IPS DF 6.9 (cell line): Measurements from ENCODE around the gene CREBL2.
"Not testable (repeated sequence)": the region's sequence is repeated elsewhere in the genome, so short reads cannot be mapped to it uniquely, and the experiment has no call there.

Experiments
- DNase-seq: peaks from one replicate; pipeline ENCODE4 v3.0.0-alpha.2; 2013; ENCODE audit warnings: low read depth, low spot score
- H3K27ac ChIP-seq: one replicate; pipeline ENCODE4 v1.5.1; 2013; ENCODE audit warnings: low read length, control low read depth
- H3K27me3 ChIP-seq: 2 replicates; pipeline ENCODE4 v1.6.1; 2013; ENCODE audit warnings: mild to moderate bottlenecking, low read length; ENCODE audit not compliant: control insufficient read depth, insufficient read depth
- H3K36me3 ChIP-seq: 2 replicates; pipeline ENCODE4 v1.6.1; 2013; ENCODE audit warnings: low read length; ENCODE audit not compliant: control insufficient read depth, insufficient read depth
- H3K4me1 ChIP-seq: 2 replicates; pipeline ENCODE4 v1.6.1; 2013; ENCODE audit warnings: low read length; ENCODE audit not compliant: control insufficient read depth, insufficient read depth
- H3K4me3 ChIP-seq: 2 replicates; pipeline ENCODE4 v1.5.1; 2013; ENCODE audit warnings: mild to moderate bottlenecking, low read length
- H3K9me3 ChIP-seq: 2 replicates; pipeline ENCODE4 v1.6.1; 2013; ENCODE audit warnings: low read length, inconsistent platforms; ENCODE audit not compliant: control insufficient read depth, insufficient read depth
- WGBS: extraction: QIAGEN DNeasy Blood & Tissue Kit; methylation state at CpG from one replicate; pipeline ENCODE4 v1.1.7; 2013; ENCODE audit warnings: mixed read lengths, missing lambda C conversion rate; ENCODE audit not compliant: insufficient read length, insufficient coverage; 5-methylcytosine and 5-hydroxymethylcytosine counted together

The CREBL2 gene

DNA sequence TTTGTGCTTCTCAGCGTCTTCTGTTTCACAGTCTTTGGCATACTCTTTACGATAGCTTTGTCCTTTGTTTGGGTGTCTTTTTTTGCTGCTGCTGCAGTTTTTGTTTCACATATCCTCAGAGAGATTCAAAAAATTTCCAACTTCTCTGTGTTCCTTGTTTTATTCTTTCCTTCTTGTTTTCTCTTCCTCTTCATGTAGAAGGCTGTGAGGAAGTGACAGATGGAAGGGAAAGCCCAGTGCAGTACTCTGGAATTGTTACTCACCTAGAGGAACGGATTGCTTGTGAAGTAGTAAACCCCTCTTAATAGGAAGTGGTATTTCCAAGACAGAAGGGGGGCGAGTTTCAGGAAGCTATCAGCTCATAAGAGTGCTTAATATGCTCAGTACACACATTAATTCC is 1.7 kb downstream of the CREBL2 start:
- no peaks in the 10 kb centered on the region for H3K36me3 ChIP-seq
- H3K9me3 ChIP-seq, result no peaks in the 10 kb centered on the region
- H3K27ac ChIP-seq, result no peak overlapping the region
- no peaks in the 10 kb centered on the region for H3K4me1 ChIP-seq
- H3K4me3 ChIP-seq, result no peak overlapping the region
- WGBS, result no CpG with 5 or more reads among the region's 4 CpGs
- no peaks in the 10 kb centered on the region for H3K27me3 ChIP-seq
- DNase-seq, result no peak

DNA sequence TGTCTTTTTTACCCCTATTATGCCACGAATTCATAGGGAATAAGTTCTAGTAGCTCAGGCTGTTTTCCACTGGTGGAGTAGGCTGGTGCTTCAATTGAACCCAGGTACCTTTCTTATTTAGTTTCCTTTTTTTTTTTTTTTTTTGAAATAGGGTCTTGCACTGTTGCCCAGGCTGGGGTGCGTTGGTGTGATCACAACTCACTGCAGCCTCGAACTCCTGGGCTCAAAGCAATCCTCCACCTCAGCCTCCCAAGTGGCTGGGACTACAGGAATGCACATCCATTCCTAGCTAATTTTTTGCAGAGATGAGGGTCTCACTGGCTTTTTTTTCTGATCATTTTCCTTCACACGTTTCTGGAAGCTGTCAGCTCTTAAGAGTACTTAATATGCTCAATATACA is 2.7 kb downstream of the CREBL2 start:
- Histone ChIP-seq H3K27me3 (no peaks in the 10 kb centered on the region), H3K27ac (no peak overlapping the region), H3K36me3 (no peaks in the 10 kb centered on the region), H3K4me1 (no peaks in the 10 kb centered on the region), H3K9me3 (no peaks in the 10 kb centered on the region), H3K4me3 (no peak overlapping the region)
- no peak for DNase-seq
- WGBS, result no CpG with 5 or more reads among the region's 4 CpGs

DNA sequence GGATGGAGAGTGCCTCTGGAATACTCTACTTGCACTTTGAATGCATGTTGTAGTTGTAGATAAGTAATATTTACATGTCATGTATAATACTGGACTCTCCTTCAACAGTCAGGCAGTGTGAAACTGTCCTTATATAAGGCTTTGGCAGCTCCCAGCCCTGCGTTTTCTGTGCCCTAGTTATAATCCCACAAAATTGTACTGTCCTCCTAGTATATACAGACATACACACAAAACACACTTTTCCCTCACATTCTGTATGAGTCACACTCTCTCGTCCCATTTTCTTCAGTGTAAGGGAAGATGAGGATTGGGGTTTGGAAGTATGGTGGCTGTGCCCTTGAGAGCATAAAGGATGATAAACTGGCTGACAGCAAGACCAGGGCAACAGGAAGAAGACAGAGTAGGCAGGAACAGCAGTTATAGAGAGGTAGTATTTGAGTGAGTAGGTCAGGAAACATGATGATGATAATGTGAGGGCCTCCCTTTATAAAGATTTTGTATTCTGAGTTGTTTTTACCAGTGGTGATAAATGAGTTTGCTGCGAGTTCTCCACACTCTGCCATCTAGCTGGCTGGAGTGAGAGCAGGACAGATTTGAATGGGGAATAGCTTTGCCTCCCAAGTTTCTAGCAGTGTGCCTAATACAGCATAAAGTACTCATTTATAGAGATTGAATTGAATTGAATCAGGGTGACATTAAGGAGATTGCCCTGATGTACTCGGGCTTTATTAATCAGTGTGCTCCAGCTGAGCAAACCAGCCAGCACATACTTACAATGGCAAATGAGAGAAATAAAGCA is 5.0 kb downstream of the CREBL2 start:
- Histone ChIP-seq H3K27me3 (no peaks in the 10 kb centered on the region), H3K4me1 (no peaks in the 10 kb centered on the region), H3K36me3 (no peaks in the 10 kb centered on the region), H3K9me3 (no peaks in the 10 kb centered on the region), H3K4me3 (no peak overlapping the region), H3K27ac (no peak overlapping the region)
- DNase-seq, result no peak
- WGBS, result no CpG with 5 or more reads among the region's 4 CpGs

GRCh38 chr12:12618064-12618463 is 6.4 kb downstream of the CREBL2 start:
- DNase-seq, H3K27me3 ChIP-seq, H3K4me3 ChIP-seq, H3K36me3 ChIP-seq, H3K4me1 ChIP-seq, H3K9me3 ChIP-seq, H3K27ac ChIP-seq: not testable (repeated sequence)
- no CpG with 5 or more reads among the region's 23 CpGs for WGBS

DNA sequence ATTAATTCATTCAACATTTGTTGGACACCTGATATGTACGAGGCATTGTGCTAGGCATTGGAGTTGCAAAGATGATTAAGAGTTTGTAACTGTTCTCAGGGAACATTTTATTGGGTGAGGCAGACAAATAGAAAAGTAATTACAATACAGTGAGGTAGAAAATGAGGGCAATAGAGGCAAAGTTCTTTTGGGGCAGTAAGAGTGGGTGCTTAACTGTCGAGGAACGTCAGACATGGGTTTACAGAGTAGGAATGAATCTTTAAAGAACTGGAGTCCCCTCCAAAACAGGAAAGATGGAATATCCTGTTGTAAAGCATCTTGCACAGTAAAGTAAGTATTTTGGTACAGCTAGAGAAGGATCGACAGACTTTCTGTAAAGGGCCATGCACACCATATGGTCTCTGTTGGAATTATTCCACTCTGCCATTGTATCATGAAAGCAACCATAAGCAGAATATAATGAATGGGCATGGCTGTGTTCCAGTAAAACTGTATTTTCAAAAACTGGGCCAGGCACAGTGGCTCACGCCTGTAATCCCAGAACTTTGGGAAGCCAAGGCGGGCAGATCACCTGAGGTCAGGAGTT is 9.1 kb downstream of the CREBL2 start:
- H3K4me3 ChIP-seq, result no peak overlapping the region
- H3K27ac ChIP-seq, result no peak overlapping the region
- no peaks in the 10 kb centered on the region for H3K27me3 ChIP-seq
- WGBS, result no CpG with 5 or more reads among the region's 6 CpGs
- no peaks in the 10 kb centered on the region for H3K9me3 ChIP-seq
- peaks cover 3% of the 10 kb centered on the region; the same call in 1 of the 2 replicates for H3K4me1 ChIP-seq
- H3K36me3 ChIP-seq, result no peaks in the 10 kb centered on the region
- no peak for DNase-seq

- no CpG with 5 or more reads among the region's 3 CpGs for WGBS
- DNase-seq, result no peak
- no peaks in the 10 kb centered on the region for H3K27me3 ChIP-seq
- peaks cover 3% of the 10 kb centered on the region; the same call in 1 of the 2 replicates for H3K4me1 ChIP-seq
- no peaks in the 10 kb centered on the region for H3K36me3 ChIP-seq
- no peaks in the 10 kb centered on the region for H3K9me3 ChIP-seq
- no peak overlapping the region for H3K4me3 ChIP-seq
- no peak overlapping the region for H3K27ac ChIP-seq
Observed at GRCh38 chr12:12622418-12622817, 10.7 kb downstream of the CREBL2 start.

GRCh38 chr12:12624498-12624992 is 12.9 kb downstream of the CREBL2 start:
- Histone ChIP-seq H3K9me3 (no peaks in the 10 kb centered on the region), H3K27ac (no peak overlapping the region), H3K27me3 (no peaks in the 10 kb centered on the region), H3K36me3 (no peaks in the 10 kb centered on the region), H3K4me3 (no peak overlapping the region), H3K4me1 (peaks cover 3% of the 10 kb centered on the region; the same call in 1 of the 2 replicates)
- no CpG with 5 or more reads among the region's 5 CpGs for WGBS
- DNase-seq, result no peak

- Histone ChIP-seq H3K27ac (no peak overlapping the region), H3K4me3 (no peak overlapping the region), H3K4me1 (peaks cover 3% of the 10 kb centered on the region; the same call in 1 of the 2 replicates), H3K9me3 (no peaks in the 10 kb centered on the region), H3K27me3 (no peaks in the 10 kb centered on the region), H3K36me3 (no peaks in the 10 kb centered on the region)
- WGBS, result no CpG with 5 or more reads among the region's 2 CpGs
- no peak for DNase-seq
Observed at GRCh38 chr12:12626471-12626870, 14.8 kb downstream of the CREBL2 start.

- H3K4me1 ChIP-seq, result peaks cover 3% of the 10 kb centered on the region; the same call in 1 of the 2 replicates
- H3K27ac ChIP-seq, result no peak overlapping the region
- DNase-seq, result no peak
- H3K4me3 ChIP-seq, result no peak overlapping the region
- no CpG with 5 or more reads among the region's 2 CpGs for WGBS
- H3K36me3 ChIP-seq, result no peaks in the 10 kb centered on the region
- H3K9me3 ChIP-seq, result no peaks in the 10 kb centered on the region
- H3K27me3 ChIP-seq, result no peaks in the 10 kb centered on the region
Observed at GRCh38 chr12:12627308-12627827, 15.7 kb downstream of the CREBL2 start.

DNA sequence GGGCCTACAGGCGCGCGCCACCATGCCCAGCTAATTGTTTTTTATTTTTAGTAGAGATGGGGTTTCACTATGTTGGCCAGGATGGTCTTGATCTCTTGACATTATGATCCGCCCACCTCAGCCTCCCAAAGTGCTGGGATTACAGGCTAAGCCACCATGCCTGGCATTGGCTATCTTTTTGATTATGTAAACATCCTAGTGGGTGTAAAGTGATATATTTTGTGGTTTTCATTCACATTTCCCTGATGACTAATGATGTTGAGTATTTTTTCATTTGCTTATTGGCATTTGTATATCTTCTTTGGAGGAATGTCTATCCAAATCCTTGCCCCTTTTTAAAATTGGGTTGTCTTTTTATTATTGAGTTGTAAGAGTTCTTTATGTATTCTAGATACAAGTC is 16.3 kb downstream of the CREBL2 start:
- WGBS, result no CpG with 5 or more reads among the region's 4 CpGs
- H3K4me1 ChIP-seq, result peaks cover 3% of the 10 kb centered on the region; the same call in 1 of the 2 replicates
- no peaks in the 10 kb centered on the region for H3K36me3 ChIP-seq
- no peak overlapping the region for H3K4me3 ChIP-seq
- H3K27ac ChIP-seq, result no peak overlapping the region
- no peak for DNase-seq
- H3K9me3 ChIP-seq, result no peaks in the 10 kb centered on the region
- no peaks in the 10 kb centered on the region for H3K27me3 ChIP-seq
